Upper lobe of left lung (tissue), 4 donors: Measurements from ENCODE around the gene PI16.
"Not testable (repeated sequence)": the region's sequence is repeated elsewhere in the genome, so short reads cannot be mapped to it uniquely, and the experiment has no call there.

Source experiments
- POLR2A ChIP-seq, 4 donors: fragments of 450-650 bp; IDR thresholded peaks; one replicate each; pipeline ENCODE4 v1.5.1; 2016 to 2017; ENCODE audit warnings: antibody characterized with exemption in 4 of 4, mild to moderate bottlenecking in 2 of 4
- POLR2AphosphoS5 ChIP-seq, 2 donors: sonication (generic); formaldehyde crosslinking; IDR thresholded peaks; one replicate each; pipeline ENCODE4 v1.5.1; 2017; ENCODE audit warnings: antibody characterized with exemption in 2 of 2
- TF ChIP-seq, protein P1 (sequence below), 6 experiments: fragments of 450-650 bp in 4 of 6; fragments of 200-600 bp in 2 of 6; sonication (generic) in 2 of 6; IDR thresholded peaks; one replicate each; pipeline ENCODE4 v1.5.1; 2016 to 2019; ENCODE audit warnings: antibody characterized with exemption in 6 of 6

DNA sequence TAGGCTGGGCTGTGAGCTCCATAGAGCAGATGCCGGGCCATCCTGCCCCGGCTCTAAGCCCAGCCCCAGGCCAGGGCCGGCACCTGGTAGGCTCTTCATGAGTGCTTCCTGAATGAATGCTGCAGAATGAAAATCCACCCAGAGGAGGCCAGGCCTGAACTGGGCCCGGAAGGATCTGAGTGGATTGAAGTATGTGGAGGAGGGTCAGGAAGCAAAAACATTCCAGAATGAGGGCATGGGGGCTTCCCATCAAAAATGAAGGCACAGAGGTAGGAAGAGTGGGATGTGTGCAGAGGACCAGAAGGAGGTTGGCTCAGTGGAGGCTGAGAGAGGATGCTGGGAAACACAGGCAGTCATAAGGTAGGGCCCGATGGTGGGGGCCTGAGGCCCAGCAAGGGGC is 15.5 kb upstream of the PI16 start:
- TF ChIP-seq POLR2A, POLR2AphosphoS5 (IDR thresholded peaks at IDR 0.05): not testable (repeated sequence)
- TF ChIP-seq, protein P1, sequence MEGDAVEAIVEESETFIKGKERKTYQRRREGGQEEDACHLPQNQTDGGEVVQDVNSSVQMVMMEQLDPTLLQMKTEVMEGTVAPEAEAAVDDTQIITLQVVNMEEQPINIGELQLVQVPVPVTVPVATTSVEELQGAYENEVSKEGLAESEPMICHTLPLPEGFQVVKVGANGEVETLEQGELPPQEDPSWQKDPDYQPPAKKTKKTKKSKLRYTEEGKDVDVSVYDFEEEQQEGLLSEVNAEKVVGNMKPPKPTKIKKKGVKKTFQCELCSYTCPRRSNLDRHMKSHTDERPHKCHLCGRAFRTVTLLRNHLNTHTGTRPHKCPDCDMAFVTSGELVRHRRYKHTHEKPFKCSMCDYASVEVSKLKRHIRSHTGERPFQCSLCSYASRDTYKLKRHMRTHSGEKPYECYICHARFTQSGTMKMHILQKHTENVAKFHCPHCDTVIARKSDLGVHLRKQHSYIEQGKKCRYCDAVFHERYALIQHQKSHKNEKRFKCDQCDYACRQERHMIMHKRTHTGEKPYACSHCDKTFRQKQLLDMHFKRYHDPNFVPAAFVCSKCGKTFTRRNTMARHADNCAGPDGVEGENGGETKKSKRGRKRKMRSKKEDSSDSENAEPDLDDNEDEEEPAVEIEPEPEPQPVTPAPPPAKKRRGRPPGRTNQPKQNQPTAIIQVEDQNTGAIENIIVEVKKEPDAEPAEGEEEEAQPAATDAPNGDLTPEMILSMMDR (IDR thresholded peaks at IDR 0.05): not testable (repeated sequence)
